Muscle of arm (tissue), 12 donors: ENCODE data around the gene ZMIZ1. TPM values are rescaled to one million over a fixed set of nuclear protein-coding genes. Genes with fewer than 3 reads are reported as not detected.

Experiments used
- DNase-seq: peaks from one replicate; pipeline ENCODE4 v3.0.0-alpha.2; 2013
- polyA plus RNA-seq, 12 donors: library from polyadenylated mRNA; unstranded; fragments of 120-200 nt; gene quantifications; one replicate each; pipeline ENCODE4 v1.2.1, GENCODE V29; 2013; ENCODE audit not compliant: insufficient read length in 12 of 12

Gene ZMIZ1
- polyA plus RNA-seq, 12 donors, result 27.7 to 66.3 (median 34.3) TPM; not detected in 1

GRCh38 chr10:79339266-79339665 is 270.5 kb downstream of the ZMIZ1 start:
- no peak for DNase-seq

GRCh38 chr10:79340646-79341244 is 272.0 kb downstream of the ZMIZ1 start:
- DNase-seq, result no peak

- no peak for DNase-seq
Observed at GRCh38 chr10:79342295-79342761, 273.6 kb downstream of the ZMIZ1 start.

GRCh38 chr10:79342811-79343561 is 274.2 kb downstream of the ZMIZ1 start:
- no peak for DNase-seq

GRCh38 chr10:79344502-79345195 is 275.9 kb downstream of the ZMIZ1 start:
- DNase-seq, result no peak

- no peak for DNase-seq
Observed at GRCh38 chr10:79345241-79346011, 276.7 kb downstream of the ZMIZ1 start.

GRCh38 chr10:79346012-79346340 is 277.2 kb downstream of the ZMIZ1 start:
- no peak for DNase-seq

GRCh38 chr10:79346388-79347225 is 277.8 kb downstream of the ZMIZ1 start:
- DNase-seq, result no peak

GRCh38 chr10:79347226-79347893 is 278.6 kb downstream of the ZMIZ1 start, which contains the start of gene PPIF:
Gene PPIF (plus strand): TSS chr10:79347469. CDS start chr10:79347549, 80 bp downstream.
- DNase-seq, result peak; percentile 92

- DNase-seq, result peak; percentile 59
Observed at GRCh38 chr10:79347894-79348639, 279.3 kb downstream of the ZMIZ1 start.

- DNase-seq, result no peak
Observed at GRCh38 chr10:79348640-79348988, 279.8 kb downstream of the ZMIZ1 start.

GRCh38 chr10:79349072-79349491 is 280.3 kb downstream of the ZMIZ1 start:
- DNase-seq, result no peak

- DNase-seq, result no peak
Observed at GRCh38 chr10:79349766-79350406, 281.1 kb downstream of the ZMIZ1 start.

GRCh38 chr10:79350407-79351154 is 281.8 kb downstream of the ZMIZ1 start:
- no peak for DNase-seq

GRCh38 chr10:79351332-79351731 is 282.6 kb downstream of the ZMIZ1 start:
- DNase-seq, result no peak

GRCh38 chr10:79352035-79352877 is 283.5 kb downstream of the ZMIZ1 start:
- DNase-seq, result no peak

GRCh38 chr10:79353000-79353406 is 284.2 kb downstream of the ZMIZ1 start:
- DNase-seq, result no peak

GRCh38 chr10:79353726-79354125 is 285.0 kb downstream of the ZMIZ1 start:
- no peak for DNase-seq
